HepG2 (cell line): ENCODE data around the gene VAV2. TPM values are rescaled to one million over a fixed set of nuclear protein-coding genes. Genes with fewer than 3 reads are reported as not detected.
A peak's percentile ranks its signal among the peaks of the same experiment; 100 is the strongest.

Experiments used
- CAMTA2 ChIP-seq: sonication (generic); formaldehyde crosslinking; IDR thresholded peaks from 2 replicates; pipeline ENCODE4 v1.4.0; 2020; ENCODE audit warnings: mild to moderate bottlenecking, missing genetic modification reagents, borderline replicate concordance
- CENPT ChIP-seq: sonication (generic); formaldehyde crosslinking; IDR thresholded peaks from 2 replicates; pipeline ENCODE4 v1.8.0; 2022; ENCODE audit warnings: low read depth, mild to moderate bottlenecking, moderate library complexity, missing genetic modification reagents
- EZH2 ChIP-seq: conservative IDR thresholded peaks from 2 replicates; pipeline ENCODE4 v1.6.1; 2012; ENCODE audit warnings: mild to moderate bottlenecking, low read depth, low read length, moderate library complexity
- HMG20A ChIP-seq: IDR thresholded peaks from 2 replicates; pipeline ENCODE4 v1.6.1; 2016; ENCODE audit warnings: borderline replicate concordance
- HNRNPK ChIP-seq: fragments of 200-400 bp; formaldehyde crosslinking; IDR thresholded peaks from 2 replicates; pipeline ENCODE4 v1.6.1; 2018; ENCODE audit warnings: low read length, low read depth, moderate library complexity, mild to moderate bottlenecking; ENCODE audit not compliant: poor library complexity, severe bottlenecking
- IRX3 ChIP-seq: sonication (generic); formaldehyde crosslinking; IDR thresholded peaks from 2 replicates; pipeline ENCODE4 v1.8.1; 2023; ENCODE audit warnings: mild to moderate bottlenecking, low read depth, missing genetic modification reagents, borderline replicate concordance
- KLF12 ChIP-seq: sonication (generic); formaldehyde crosslinking; IDR thresholded peaks from 2 replicates; pipeline ENCODE4 v1.4.0; 2020; ENCODE audit warnings: missing genetic modification reagents, borderline replicate concordance
- NFATC3 ChIP-seq: sonication (generic); formaldehyde crosslinking; IDR thresholded peaks from 2 replicates; pipeline ENCODE4 v1.5.1; 2020; ENCODE audit warnings: mild to moderate bottlenecking, missing genetic modification reagents
- RAD21 ChIP-seq: fragments of 450-650 bp; formaldehyde crosslinking; IDR thresholded peaks from 2 replicates; pipeline ENCODE4 v1.5.0; 2020; ENCODE audit warnings: mild to moderate bottlenecking
- SP4 ChIP-seq: sonication (generic); formaldehyde crosslinking; IDR thresholded peaks from 2 replicates; pipeline ENCODE4 v1.8.1; 2023; ENCODE audit warnings: mild to moderate bottlenecking, missing genetic modification reagents
- TBX2 ChIP-seq: sonication (generic); formaldehyde crosslinking; IDR thresholded peaks from 2 replicates; pipeline ENCODE4 v1.5.0; 2020; ENCODE audit warnings: missing genetic modification reagents, mild to moderate bottlenecking, borderline replicate concordance
- ZFP82 ChIP-seq: sonication (generic); formaldehyde crosslinking; IDR thresholded peaks from 2 replicates; pipeline ENCODE4 v1.5.1; 2020; ENCODE audit warnings: mild to moderate bottlenecking, missing genetic modification reagents, borderline replicate concordance
- ZFX ChIP-seq: sonication (generic); formaldehyde crosslinking; IDR thresholded peaks from 2 replicates; pipeline ENCODE4 v1.4.0; 2020; ENCODE audit warnings: mild to moderate bottlenecking, low read depth, missing genetic modification reagents, moderate library complexity
- ZFYVE20 ChIP-seq: sonication (generic); formaldehyde crosslinking; IDR thresholded peaks from 2 replicates; pipeline ENCODE4 v1.8.0; 2023; ENCODE audit warnings: low read depth, mild to moderate bottlenecking, moderate library complexity, missing genetic modification reagents, borderline replicate concordance
- ZNF292 ChIP-seq: sonication (generic); formaldehyde crosslinking; IDR thresholded peaks from 2 replicates; pipeline ENCODE4 v1.8.1; 2022; ENCODE audit warnings: mild to moderate bottlenecking, low read depth, missing genetic modification reagents, borderline replicate concordance
- ZNF329 ChIP-seq: sonication (generic); formaldehyde crosslinking; IDR thresholded peaks from 2 replicates; pipeline ENCODE4 v1.9.0; 2021; ENCODE audit warnings: low read depth, mild to moderate bottlenecking, missing genetic modification reagents
- ZNF547 ChIP-seq: sonication (generic); formaldehyde crosslinking; IDR thresholded peaks from 2 replicates; pipeline ENCODE4 v1.5.1; 2020; ENCODE audit warnings: mild to moderate bottlenecking, missing genetic modification reagents
- ZNF550 ChIP-seq: sonication (generic); formaldehyde crosslinking; IDR thresholded peaks from 2 replicates; pipeline ENCODE4 v1.4.0; 2020; ENCODE audit warnings: mild to moderate bottlenecking, missing genetic modification reagents, borderline replicate concordance
- ZNF670 ChIP-seq: sonication (generic); formaldehyde crosslinking; IDR thresholded peaks from 2 replicates; pipeline ENCODE4 v1.8.0; 2022; ENCODE audit warnings: mild to moderate bottlenecking, missing genetic modification reagents, borderline replicate concordance
- ZNF776 ChIP-seq: sonication (generic); formaldehyde crosslinking; IDR thresholded peaks from 2 replicates; pipeline ENCODE4 v1.4.0; 2020; ENCODE audit warnings: mild to moderate bottlenecking, missing genetic modification reagents
- ZSCAN12 ChIP-seq: sonication (generic); formaldehyde crosslinking; IDR thresholded peaks from 2 replicates; pipeline ENCODE4 v1.9.0; 2021; ENCODE audit warnings: mild to moderate bottlenecking, missing genetic modification reagents
- polyA plus RNA-seq, 8 experiments: library from polyadenylated mRNA; depleted of rRNA in 3 of 8; stranded (reverse) in 7 of 8; unstranded in 1 of 8; fragments of >200 nt; fragmentation: Illumina TruSeq in 4 of 8; extraction: Trizol in 4 of 8; gene quantifications; 2 replicates each; pipeline versions ENCODE4 v1.2.1 to v1.2.3, GENCODE V29; 2011 to 2016; ENCODE audit warnings: low read depth in 4 of 8, missing spikeins in 1 of 8, mixed read lengths in 1 of 8; ENCODE audit not compliant: insufficient read depth in 1 of 8
- total RNA-seq, 5 experiments: library from RNA; depleted of rRNA; stranded (reverse); fragments of >200 nt; fragmentation: Illumina TruSeq; extraction: Trizol; gene quantifications; 2 replicates each; pipeline ENCODE4 v1.2.3, GENCODE V29; 2016; ENCODE audit warnings: low read depth in 1 of 5
- TF ChIP-seq, protein P1 (sequence below): sonication (generic); formaldehyde crosslinking; IDR thresholded peaks from 2 replicates; pipeline ENCODE4 v1.4.0; 2020; ENCODE audit warnings: missing genetic modification reagents, mild to moderate bottlenecking, borderline replicate concordance
- TF ChIP-seq, protein P2 (sequence below): sonication (generic); formaldehyde crosslinking; IDR thresholded peaks from 2 replicates; pipeline ENCODE4 v1.5.1; 2020; ENCODE audit warnings: mild to moderate bottlenecking, missing genetic modification reagents, moderate library complexity

VAV2 gene
- total and polyA plus RNA-seq, 2 of the 13 experiments (the other 11 are each of a cell fraction or from before 2014, with no cell fraction given) = 22.5 to 22.9 TPM

DNA sequence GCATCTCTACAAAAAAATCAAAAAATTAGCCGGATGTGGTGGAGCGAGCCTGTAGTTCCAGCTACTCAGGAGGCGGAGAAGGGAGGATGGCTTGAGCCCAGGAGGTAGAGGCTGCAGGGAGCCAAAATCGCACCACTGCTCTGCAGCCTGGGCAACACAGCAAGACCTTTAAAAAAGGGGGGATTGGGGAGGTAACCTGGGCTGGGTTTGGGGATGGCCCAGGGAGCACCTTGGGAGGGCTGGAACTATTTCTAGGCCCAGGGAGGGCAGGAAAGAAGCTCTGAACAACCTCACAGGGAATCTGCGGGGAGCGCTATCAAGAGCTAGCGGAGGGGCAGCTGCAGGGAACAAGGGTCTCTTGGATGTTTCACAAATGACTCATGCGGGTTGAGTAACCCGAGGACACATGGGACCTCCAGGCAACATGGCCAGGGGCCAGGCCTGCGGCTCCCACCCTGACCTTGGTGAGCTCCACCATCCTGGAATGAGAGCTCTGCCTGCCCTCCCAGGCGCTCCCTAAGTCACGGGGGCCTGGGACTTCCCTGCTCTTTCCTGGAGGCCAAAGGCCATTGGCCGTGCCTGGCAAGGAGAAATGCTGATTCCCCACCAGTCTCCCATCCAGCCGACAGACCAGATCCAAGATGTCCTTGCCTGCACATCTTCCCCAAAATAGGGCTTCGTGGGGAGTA is 277.4 kb downstream of the VAV2 start (continued):
- TF ChIP-seq, protein P1, sequence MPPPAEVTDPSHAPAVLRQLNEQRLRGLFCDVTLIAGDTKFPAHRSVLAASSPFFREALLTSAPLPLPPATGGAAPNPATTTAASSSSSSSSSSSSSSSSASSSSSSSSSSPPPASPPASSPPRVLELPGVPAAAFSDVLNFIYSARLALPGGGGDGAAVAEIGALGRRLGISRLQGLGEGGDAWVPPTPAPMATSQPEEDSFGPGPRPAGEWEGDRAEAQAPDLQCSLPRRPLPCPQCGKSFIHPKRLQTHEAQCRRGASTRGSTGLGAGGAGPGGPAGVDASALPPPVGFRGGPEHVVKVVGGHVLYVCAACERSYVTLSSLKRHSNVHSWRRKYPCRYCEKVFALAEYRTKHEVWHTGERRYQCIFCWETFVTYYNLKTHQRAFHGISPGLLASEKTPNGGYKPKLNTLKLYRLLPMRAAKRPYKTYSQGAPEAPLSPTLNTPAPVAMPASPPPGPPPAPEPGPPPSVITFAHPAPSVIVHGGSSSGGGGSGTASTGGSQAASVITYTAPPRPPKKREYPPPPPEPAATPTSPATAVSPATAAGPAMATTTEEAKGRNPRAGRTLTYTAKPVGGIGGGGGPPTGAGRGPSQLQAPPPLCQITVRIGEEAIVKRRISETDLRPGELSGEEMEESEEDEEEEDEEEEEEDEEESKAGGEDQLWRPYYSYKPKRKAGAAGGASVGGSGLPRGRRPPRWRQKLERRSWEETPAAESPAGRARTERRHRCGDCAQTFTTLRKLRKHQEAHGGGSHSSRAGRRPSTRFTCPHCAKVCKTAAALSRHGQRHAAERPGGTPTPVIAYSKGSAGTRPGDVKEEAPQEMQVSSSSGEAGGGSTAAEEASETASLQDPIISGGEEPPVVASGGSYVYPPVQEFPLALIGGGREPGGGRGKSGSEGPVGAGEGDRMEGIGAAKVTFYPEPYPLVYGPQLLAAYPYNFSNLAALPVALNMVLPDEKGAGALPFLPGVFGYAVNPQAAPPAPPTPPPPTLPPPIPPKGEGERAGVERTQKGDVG (CRISPR knock-in tag) = peak; percentile 87; the same call in 1 of the 2 replicates
- TF ChIP-seq ZSCAN12 (CRISPR knock-in tag) (0 out of 2 replicates have a peak, but pooled peaks have one; percentile 72), HMG20A (CRISPR knock-in tag) (peak; percentile 81; the same call in 1 of the 2 replicates), ZNF670 (CRISPR knock-in tag) (no peak), SP4 (CRISPR knock-in tag) (no peak), IRX3 (CRISPR knock-in tag) (peak; percentile 57; the same call in 1 of the 2 replicates), TBX2 (peak; percentile 35; the same call in 1 of the 2 replicates), HNRNPK (no peak), ZNF776 (CRISPR knock-in tag) (0 out of 2 replicates have a peak, but pooled peaks have one; percentile 18), ZFP82 (CRISPR knock-in tag) (peak; percentile 67; the same call in 1 of the 2 replicates), KLF12 (CRISPR knock-in tag) (peak; percentile 63; the same call in 1 of the 2 replicates), ZNF550 (CRISPR knock-in tag) (no peak), EZH2 (no peak), RAD21 (peak; percentile 38; the same call in 1 of the 2 replicates), ZNF547 (CRISPR knock-in tag) (no peak), CAMTA2 (CRISPR knock-in tag) (no peak), ZNF329 (CRISPR knock-in tag) (no peak), ZNF292 (CRISPR knock-in tag) (peak; percentile 78; the same call in 1 of the 2 replicates), ZFX (CRISPR knock-in tag) (peak; percentile 72), CENPT (CRISPR knock-in tag) (0 out of 2 replicates have a peak, but pooled peaks have one; percentile 59), ZFYVE20 (CRISPR knock-in tag) (no peak), NFATC3 (CRISPR knock-in tag) (no peak)
- TF ChIP-seq, protein P2, sequence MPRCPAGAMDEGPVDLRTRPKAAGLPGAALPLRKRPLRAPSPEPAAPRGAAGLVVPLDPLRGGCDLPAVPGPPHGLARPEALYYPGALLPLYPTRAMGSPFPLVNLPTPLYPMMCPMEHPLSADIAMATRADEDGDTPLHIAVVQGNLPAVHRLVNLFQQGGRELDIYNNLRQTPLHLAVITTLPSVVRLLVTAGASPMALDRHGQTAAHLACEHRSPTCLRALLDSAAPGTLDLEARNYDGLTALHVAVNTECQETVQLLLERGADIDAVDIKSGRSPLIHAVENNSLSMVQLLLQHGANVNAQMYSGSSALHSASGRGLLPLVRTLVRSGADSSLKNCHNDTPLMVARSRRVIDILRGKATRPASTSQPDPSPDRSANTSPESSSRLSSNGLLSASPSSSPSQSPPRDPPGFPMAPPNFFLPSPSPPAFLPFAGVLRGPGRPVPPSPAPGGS (CRISPR knock-in tag) = peak; percentile 32; the same call in 1 of the 2 replicates
